Glutamatergic neuron (in vitro differentiated cells): ENCODE results near the gene SEMA4F. TPM values are rescaled to one million over a fixed set of nuclear protein-coding genes. Genes with fewer than 3 reads are reported as not detected.

Experiments
- DNase-seq: peaks from one replicate; pipeline ENCODE4 v3.0.0; 2022
- H3K27ac Mint-ChIP-seq: one replicate; pipeline ENCODE4 v1.8.0; 2020; ENCODE audit warnings: mild to moderate bottlenecking, mixed read lengths, inconsistent platforms; ENCODE audit not compliant: unreplicated experiment
- H3K27me3 Mint-ChIP-seq: one replicate; pipeline ENCODE4 v1.8.0; 2020; ENCODE audit warnings: mild to moderate bottlenecking, moderate library complexity, mixed read lengths, inconsistent platforms; ENCODE audit not compliant: unreplicated experiment
- H3K36me3 Mint-ChIP-seq: one replicate; pipeline ENCODE4 v1.8.0; 2020; ENCODE audit warnings: mild to moderate bottlenecking, mixed read lengths, inconsistent platforms; ENCODE audit not compliant: unreplicated experiment
- H3K4me1 Mint-ChIP-seq: one replicate; pipeline ENCODE4 v1.8.0; 2020; ENCODE audit warnings: mild to moderate bottlenecking, low read depth, mixed read lengths, inconsistent platforms; ENCODE audit not compliant: unreplicated experiment
- H3K4me3 Mint-ChIP-seq: one replicate; pipeline ENCODE4 v1.8.0; 2020; ENCODE audit warnings: mild to moderate bottlenecking, mixed read lengths, inconsistent platforms; ENCODE audit not compliant: unreplicated experiment
- H3K9me3 Mint-ChIP-seq: one replicate; pipeline ENCODE4 v1.8.0; 2020; ENCODE audit warnings: mild to moderate bottlenecking, moderate library complexity, mixed read lengths, inconsistent platforms; ENCODE audit not compliant: unreplicated experiment
- CTCF ChIP-seq: fragments of 200-600 bp; sonication (generic); IDR thresholded peaks from one replicate; pipeline ENCODE4 v1.5.0; 2021; ENCODE audit not compliant: partially characterized antibody, unreplicated experiment
- long read RNA-seq: library from polyadenylated mRNA; unstranded; transcript quantifications from one replicate; pipeline ENCODE4 v2.0.0, GENCODE V29; 2020; ENCODE audit not compliant: unreplicated experiment
- total RNA-seq: library from RNA; stranded (reverse); fragmentation: NEBNext Ultra II Directional; extraction: Animal tissue kit (Norgen Biotek cat#: 25700); gene quantifications from one replicate; pipeline ENCODE4 v1.2.1, GENCODE V29; 2021; ENCODE audit not compliant: unreplicated experiment

Gene SEMA4F
- 28.5 TPM for total RNA-seq
- long read RNA-seq, partial matches to known transcripts = 1 of 4 reads
- long read RNA-seq, other reads (novel, unspliced or antisense) = 3 of 4 reads

GRCh38 chr2:74653985-74654882 is at the start of gene SEMA4F:
SEMA4F (plus strand) TSS chr2:74654247; CDS start chr2:74654377, 130 bp downstream.
- H3K27ac Mint-ChIP-seq = peak within 1 kb of the TSS; percentile 25
- H3K36me3 Mint-ChIP-seq = peaks cover 14% of the 10 kb centered on the region
- H3K9me3 Mint-ChIP-seq = peaks cover 5% of the 10 kb centered on the region
- TF ChIP-seq CTCF = no peak
- H3K4me3 Mint-ChIP-seq = peak within 1 kb of the TSS; percentile 89
- peak; percentile 98 for DNase-seq
- peaks cover 3% of the 10 kb centered on the region for H3K4me1 Mint-ChIP-seq
- peaks cover 5% of the 10 kb centered on the region for H3K27me3 Mint-ChIP-seq

- no peak overlapping the region for H3K4me3 Mint-ChIP-seq
- DNase-seq = no peak
- no peaks in the 10 kb centered on the region for H3K36me3 Mint-ChIP-seq
- TF ChIP-seq CTCF = no peak
- no peaks in the 10 kb centered on the region for H3K9me3 Mint-ChIP-seq
- no peaks in the 10 kb centered on the region for H3K27me3 Mint-ChIP-seq
- H3K27ac Mint-ChIP-seq = no peak overlapping the region
- H3K4me1 Mint-ChIP-seq = peaks cover 8% of the 10 kb centered on the region
Observed at GRCh38 chr2:74606927-74607326, 47.1 kb upstream of the SEMA4F start.

- Mint-ChIP-seq H3K4me3 (no peak overlapping the region), H3K27ac (no peak overlapping the region), H3K27me3 (peaks cover 2% of the 10 kb centered on the region), H3K36me3 (no peaks in the 10 kb centered on the region), H3K4me1 (peaks cover 2% of the 10 kb centered on the region), H3K9me3 (peaks cover 2% of the 10 kb centered on the region)
- TF ChIP-seq CTCF = no peak
- no peak for DNase-seq
Observed at GRCh38 chr2:74617122-74617521, 36.9 kb upstream of the SEMA4F start.

GRCh38 chr2:74618410-74619083 is 35.5 kb upstream of the SEMA4F start:
- no peaks in the 10 kb centered on the region for H3K36me3 Mint-ChIP-seq
- no peak for DNase-seq
- TF ChIP-seq CTCF = no peak
- H3K27me3 Mint-ChIP-seq = peaks cover 2% of the 10 kb centered on the region
- H3K9me3 Mint-ChIP-seq = no peaks in the 10 kb centered on the region
- H3K4me3 Mint-ChIP-seq = no peak overlapping the region
- no peak overlapping the region for H3K27ac Mint-ChIP-seq
- peaks cover 2% of the 10 kb centered on the region for H3K4me1 Mint-ChIP-seq
